Measurements from ENCODE around the gene MAGEC3.

The MAGEC3 gene

GRCh38 chrX:141945426-141945825, 107.3 kb downstream of the MAGEC3 start:
- no peak for DNase-seq (ENCODE audit: low read depth in 2 of 2)

GRCh38 chrX:141947350-141947749, 109.2 kb downstream of the MAGEC3 start:
- no peak for DNase-seq (ENCODE audit: low read depth in 2 of 2)
